ENCODE data around the gene CCNK.

DNA sequence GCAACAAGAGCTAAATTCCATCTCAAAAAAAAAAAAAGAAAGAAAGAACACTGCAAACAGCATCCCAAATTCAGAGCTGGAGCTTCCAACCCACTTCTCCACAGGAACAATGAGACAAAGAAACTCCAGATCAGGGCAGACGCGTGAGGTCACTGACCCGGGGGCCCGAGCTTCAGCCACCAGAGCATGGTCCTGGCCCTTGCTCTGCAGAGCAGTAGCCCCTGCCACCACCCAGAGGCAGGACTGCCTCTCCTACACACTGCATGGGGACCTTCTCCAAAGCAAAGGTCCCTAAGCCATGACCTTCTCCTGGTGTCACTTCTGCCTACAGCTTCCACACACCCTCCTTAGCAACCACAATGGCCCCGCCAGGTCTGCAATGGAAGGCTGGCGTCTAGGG is 53.1 kb downstream of the CCNK start:
- TF ChIP-seq EZH2phosphoT487 (IDR thresholded peaks at IDR 0.05; ENCODE audit: insufficient read depth, low read depth) (no peak), EZH2 (IDR thresholded peaks at IDR 0.05; ENCODE audit: insufficient read depth, poor library complexity, severe bottlenecking) (no peak)
